GM12892 (cell line): ENCODE measurements around the gene PROC.
A peak's percentile ranks its signal among the peaks of the same experiment; 100 is the strongest.

Source experiments
- DNase-seq: peaks from one replicate; pipeline ENCODE4 v3.0.0; 2011; ENCODE audit not compliant: insufficient read length
- FAIRE-seq: peaks from 2 replicates; lab custom pipeline; 2011; peaks lifted over from hg19 to GRCh38; lab: Jason Lieb, UNC
- POLR2A ChIP-seq: IDR thresholded peaks from 2 replicates; pipeline ENCODE4 v1.6.1; 2011; ENCODE audit warnings: low read depth, low read length, control low read depth
- POLR2AphosphoS5 ChIP-seq: IDR thresholded peaks from 2 replicates; pipeline ENCODE4 v1.6.1; 2011; ENCODE audit warnings: low read depth, low read length, control low read depth
- TAF1 ChIP-seq: IDR thresholded peaks from 2 replicates; pipeline ENCODE4 v1.6.1; 2011; ENCODE audit warnings: low read depth, mild to moderate bottlenecking, control low read depth, low read length, borderline replicate concordance

The PROC gene

DNA sequence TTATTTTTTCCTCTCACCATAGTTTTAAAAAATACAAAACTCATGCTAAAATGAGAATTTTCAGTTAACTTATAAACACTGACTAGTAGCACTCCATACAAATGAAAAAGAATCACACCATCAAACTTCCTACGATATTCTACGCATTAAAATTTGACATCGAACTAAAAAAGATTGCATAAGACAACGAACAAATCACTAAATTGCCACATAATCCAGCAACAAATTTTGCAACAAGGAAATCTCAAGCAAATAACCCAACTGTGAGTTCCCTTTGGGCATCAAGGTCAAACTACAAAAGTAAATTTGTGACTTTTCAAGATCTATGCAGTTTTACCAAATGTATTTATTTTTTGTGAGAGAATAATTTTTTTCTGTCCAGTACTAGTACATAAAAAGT lies 32.0 kb upstream of the PROC start:
- TF ChIP-seq POLR2A (no peak), POLR2AphosphoS5 (no peak), TAF1 (no peak)
- FAIRE-seq = no peak
- DNase-seq = no peak

DNA sequence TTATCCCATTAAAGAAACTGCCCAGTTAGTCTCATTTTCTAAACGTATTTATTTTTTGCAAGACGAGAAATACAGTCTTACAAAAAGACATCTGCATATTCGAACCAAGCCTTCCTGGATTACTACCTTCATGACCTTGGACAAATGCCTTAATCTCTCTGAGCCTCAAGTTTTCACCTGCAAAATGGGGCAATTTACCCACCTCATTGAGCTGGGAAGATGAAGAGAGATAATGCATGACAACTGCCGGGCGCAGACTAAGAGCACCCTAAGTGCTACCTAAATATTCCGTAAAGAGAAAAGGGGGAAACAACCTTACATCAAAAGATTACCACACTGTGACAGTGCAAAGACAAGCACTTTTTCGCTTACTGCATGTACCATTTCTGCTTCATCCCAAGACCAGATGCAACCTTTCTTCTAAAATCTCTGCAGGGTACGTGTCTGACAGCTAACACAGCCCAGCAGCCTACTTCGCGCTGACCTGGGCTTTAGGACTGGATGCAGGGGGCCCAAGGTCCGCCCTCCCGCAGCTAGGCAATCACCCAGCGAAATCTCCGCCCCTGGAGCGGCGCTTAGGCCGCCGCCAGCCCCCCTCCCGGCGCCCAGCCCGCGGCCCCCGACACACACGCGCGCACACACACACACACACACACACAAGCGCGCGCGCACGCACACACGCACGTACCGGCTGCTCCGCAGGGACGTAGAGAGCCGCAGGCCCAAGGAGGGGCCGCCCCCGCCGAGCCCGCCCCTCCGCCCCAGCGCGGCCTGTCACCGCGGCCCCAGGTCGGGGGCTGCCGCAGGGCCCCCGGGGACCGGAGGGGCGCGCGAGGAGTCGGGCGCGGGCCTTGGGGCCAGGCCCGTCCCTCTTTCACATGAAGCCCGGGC lies 31.2 kb upstream of the PROC start:
- no peak for TF ChIP-seq POLR2A
- TF ChIP-seq TAF1 = no peak
- TF ChIP-seq POLR2AphosphoS5 = no peak
- DNase-seq (peak; percentile 60), FAIRE-seq (peak; percentile 83)

DNA sequence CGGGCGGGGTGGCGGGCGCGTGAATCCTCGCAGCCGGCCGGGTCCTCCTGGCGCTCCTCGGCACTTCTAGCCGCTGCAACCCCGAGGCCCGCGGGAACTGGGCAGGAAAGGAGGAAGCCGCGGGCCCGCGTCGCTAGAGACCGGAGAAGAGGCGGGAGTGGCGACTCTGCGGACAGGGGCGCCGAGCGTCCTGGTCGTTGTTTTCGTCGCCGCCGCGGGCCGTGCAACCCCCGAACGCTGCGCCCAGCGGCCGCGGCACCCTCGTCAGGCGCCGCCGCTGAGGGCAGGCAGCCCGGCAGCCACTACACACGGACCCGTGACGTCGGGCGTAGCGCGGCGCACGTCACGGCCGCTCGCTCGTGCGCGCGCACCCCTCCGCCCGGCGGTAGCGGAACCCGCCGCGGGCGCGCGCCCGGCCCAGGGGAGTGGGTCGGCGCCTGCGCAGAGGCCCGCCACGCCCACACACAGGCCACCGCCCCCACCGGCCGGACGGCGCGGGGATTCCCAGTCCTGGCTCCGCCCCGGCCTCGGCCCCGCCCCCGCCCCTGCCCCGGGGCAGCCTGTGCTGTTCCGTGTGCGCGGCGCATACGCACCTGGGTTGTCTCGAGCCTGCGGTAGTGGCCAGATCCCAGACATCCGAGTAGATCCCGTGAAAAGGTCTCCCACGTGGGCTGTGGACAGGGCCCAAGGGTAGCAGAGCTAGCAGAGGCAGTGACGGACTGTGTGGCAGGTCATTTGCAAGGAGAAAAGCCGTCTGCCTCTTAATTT lies 30.4 kb upstream of the PROC start, which contains the start of gene MAP3K2:
TSS of gene MAP3K2 (minus strand) at position 321 of the 768 bp plus-strand sequence. CDS start 44,846 bp downstream, outside the sequence.
- TF ChIP-seq POLR2AphosphoS5 = peak; percentile 89
- peak; percentile 92 for TF ChIP-seq POLR2A
- 0 out of 2 replicates have a peak, but pooled peaks have one; percentile 57 for TF ChIP-seq TAF1
- peak; percentile 99 for FAIRE-seq
- DNase-seq = peak; percentile 88

DNA sequence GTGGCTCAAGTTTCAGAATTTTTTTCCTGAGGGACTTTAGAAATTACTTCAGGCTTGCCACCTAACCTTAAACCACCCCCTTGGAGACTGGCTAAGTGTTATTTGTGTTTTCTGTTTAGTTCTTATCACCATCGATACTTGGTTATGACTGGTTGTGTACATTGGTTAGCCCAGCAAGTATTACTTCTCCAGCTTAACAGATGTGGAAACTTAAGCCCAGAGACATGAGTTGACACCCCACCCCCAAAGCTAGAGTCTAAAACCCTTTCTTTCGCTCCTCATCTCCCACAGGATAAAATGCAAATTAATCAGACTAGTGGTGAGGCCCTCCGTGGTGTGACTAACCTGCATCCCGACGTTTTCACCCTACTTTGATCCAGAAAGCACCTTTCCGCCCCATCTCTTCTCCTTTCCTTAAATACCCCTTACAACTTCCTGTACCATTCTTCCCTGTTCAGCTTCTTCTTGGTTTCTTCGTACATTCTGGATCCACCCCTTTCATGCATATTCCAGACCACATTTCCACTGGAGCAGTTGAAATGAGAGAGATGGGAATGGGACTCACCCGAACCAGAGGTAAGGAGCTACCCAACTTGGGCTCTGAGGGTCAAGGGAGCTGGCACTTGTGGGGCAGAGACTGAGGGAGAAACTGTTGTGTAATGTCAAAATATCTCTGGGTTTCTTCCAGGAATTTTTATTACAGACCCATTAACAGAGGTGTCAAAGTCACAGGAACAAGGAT lies 29.6 kb upstream of the PROC start:
- FAIRE-seq (peak; percentile 76), DNase-seq (no peak)
- TF ChIP-seq TAF1 = no peak
- TF ChIP-seq POLR2AphosphoS5 = no peak; the same call in 1 of the 2 replicates
- no peak for TF ChIP-seq POLR2A

DNA sequence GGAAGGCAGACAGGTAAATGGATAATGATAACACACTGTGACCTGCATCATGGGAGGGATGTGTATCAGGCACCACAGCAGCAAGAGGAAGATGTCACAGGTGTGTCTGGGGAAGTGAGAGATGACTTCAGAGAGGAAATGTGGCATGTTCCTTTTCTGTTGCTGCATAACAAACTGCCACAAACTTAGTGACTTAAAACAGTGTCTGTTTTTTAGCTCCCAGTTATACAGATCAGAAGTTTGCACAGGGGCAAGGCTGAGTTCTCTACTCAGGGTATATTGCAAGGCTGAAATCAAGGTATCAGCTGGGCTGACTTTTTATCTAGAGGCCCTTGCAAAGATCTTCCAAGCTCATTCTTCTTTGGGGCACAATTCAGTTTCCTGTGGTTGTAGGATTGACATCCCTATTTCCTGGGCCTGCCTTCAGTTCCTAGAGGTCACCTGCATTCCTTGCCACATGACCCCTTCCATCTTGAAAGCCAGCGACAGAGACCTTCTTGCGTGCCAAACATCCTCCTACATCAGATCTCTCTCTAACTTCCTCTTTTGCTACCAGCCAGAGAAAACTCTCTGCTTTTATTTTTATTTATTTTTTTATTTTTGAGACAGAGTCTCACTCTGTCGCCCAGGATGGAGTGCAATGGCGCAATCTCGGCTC lies 28.3 kb upstream of the PROC start:
- FAIRE-seq = no peak
- DNase-seq = no peak
- TF ChIP-seq TAF1 (no peak), POLR2AphosphoS5 (no peak), POLR2A (no peak)

DNA sequence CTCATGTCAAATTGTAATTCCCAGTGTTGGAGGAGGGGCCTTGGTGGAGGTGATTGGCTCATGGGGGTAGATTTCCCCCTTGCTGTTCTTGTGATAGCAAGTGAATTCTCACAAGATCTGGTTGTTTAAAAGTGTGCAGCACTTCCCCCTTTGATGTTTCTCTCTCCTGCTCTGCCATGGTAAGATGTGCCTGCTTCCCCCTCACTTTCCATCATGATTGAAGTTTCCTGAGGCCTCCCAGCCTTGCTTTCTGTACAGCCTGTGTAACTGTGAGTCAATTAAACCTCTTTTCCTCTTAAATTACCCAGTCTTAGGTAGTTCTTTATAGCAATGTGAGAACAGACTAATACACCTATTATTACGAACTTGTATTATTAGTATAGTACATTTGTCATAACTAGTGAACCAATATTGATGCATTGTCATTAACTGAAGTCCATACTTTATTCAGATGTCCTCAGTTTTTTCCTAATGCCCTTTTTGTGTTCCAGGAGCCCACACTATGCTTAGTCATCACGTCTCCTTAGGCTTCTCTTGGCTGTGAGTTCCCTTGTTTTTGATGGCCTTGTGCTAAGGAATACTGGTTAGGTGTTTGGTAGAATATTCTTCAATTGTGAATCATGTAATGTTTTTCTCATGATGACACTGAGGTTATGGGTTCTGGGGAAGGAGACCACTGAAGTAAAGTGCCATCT lies 25.9 kb upstream of the PROC start:
- FAIRE-seq = no peak
- no peak for DNase-seq
- TF ChIP-seq POLR2AphosphoS5 (no peak), POLR2A (no peak), TAF1 (no peak)

DNA sequence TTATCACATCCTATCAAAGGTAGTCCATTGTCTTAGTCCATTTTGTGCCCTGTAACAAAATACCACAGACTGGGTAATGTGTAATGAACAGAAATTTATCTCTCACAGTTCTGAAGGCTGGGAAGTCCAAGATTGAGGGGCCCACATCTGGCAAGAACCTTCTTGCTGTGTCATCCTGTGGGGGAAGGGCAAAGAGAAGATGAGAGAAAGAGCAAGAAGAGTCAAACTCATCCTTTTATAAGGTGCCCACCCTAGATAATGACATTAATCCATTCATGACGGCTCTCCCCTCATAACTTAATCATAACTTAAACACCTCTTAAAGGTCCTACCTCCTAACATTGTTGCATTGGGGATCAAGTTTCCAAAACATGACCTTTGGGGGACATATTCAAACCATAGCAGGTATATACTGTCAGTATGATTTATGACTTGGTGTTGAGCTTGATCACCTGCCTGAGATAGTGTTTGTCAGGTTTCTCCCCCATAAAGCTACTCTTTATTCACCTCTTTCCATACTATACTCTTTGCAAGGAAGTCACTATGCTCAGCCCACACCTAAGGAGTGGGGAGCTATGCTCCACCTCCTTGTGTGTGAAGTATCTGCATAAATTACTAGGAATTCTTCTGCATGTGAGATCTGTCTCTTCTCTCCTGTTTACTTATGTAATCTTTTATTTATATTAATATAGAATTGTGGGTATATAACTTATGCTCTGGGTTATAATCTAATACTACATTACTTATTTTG lies 25.2 kb upstream of the PROC start:
- DNase-seq (no peak), FAIRE-seq (no peak)
- TF ChIP-seq TAF1 = no peak
- no peak for TF ChIP-seq POLR2A

DNA sequence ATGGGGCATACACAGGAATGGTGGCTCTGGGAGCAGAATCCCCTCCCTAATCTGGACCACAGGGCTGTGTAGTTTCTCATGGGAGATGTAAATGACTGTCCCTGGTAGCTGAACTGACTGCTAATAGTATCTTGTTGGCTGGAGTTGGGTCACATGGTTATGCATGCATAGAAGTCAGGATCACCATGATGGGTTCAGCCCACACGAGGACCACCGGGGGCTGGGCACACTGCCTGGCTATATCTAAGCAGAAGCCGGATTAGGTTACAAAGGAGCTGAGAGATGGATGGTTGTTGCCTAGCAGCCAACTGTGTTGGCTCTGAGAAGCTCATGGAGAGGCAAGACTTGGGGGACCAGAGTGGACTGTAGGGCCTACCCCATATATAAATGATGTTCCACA lies 23.7 kb upstream of the PROC start:
- TF ChIP-seq POLR2A (no peak), TAF1 (no peak), POLR2AphosphoS5 (no peak)
- no peak for FAIRE-seq

DNA sequence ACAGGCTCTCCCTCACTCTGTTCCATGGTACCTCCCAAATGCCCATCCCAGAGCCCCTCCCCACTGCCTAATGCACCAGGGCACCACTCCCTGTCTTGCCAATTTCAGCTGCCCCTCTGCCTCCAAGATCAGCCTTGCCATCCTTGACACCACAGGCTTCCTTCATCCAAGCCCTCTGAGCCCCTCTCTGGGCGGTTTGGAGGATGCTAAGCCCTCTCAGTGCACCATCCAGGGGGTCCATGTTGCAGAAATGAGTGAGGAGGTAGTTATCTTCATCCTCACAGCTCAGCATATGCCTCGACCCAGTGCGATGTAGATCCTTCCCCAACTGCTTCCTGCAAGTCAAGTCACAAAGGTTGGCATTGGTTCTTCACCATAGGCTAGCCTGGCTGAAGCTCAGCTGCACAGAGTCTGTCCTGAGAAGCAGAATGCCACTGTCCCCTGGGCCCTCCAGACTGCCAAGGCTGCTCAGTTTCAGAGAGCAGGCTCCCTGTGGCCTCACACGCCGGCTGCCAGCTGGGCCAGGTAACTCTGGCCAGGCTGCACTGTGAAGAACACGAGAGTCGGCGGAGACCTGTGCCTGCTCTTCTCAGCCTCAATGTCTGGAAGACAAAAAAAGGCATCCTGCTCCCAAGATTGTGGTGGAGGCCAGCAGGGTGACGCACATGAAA lies 20.5 kb upstream of the PROC start:
- no peak for TF ChIP-seq TAF1
- no peak for TF ChIP-seq POLR2A
- TF ChIP-seq POLR2AphosphoS5 = no peak
- no peak for FAIRE-seq
- no peak for DNase-seq

More for the DNA sequence above, 23.7 kb upstream of the PROC start:
- no peak for DNase-seq

DNA sequence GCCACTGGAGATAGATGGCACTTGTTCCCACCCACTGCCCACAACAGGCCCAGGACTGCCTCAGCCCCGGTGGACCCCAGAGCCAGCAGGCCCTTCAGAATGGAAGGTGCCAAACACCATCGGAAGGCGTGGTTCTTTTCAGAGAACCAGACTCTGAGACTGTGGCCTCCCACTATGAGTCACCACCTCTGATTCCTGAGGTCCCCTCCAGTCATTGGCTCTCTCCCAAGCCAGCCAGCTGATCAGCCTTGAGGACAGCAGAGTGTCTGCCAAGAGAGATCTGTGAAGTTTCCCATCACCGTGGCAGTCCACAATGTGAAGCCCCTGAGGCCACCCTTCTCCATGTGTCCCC lies 20.0 kb upstream of the PROC start:
- no peak for TF ChIP-seq POLR2AphosphoS5
- no peak for TF ChIP-seq POLR2A
- no peak for TF ChIP-seq TAF1
- DNase-seq = no peak
- no peak for FAIRE-seq
